Measurements from ENCODE around the gene MINPP1.

The MINPP1 gene

DNA sequence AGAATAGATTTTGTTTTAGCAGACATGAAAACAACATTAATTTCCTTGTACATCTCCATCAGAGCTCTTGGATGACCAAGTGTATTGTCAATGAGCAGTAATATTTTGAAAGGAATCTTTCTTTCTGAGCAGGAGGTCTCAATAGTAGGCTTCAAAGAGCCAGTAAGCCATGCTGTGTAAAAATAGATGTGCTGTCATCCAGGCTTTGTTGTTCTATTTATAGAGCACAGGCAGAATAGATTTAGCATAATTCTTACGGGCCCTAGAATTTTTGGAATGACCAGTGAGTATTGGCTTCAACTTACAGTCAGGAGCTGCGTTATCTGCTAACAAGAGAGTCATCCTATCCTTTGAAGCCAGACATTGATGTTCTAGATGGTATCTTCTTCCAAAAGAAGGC is 19.0 kb downstream of the MINPP1 start:
- DNase-seq (ENCODE audit: low read depth), result no peak

DNA sequence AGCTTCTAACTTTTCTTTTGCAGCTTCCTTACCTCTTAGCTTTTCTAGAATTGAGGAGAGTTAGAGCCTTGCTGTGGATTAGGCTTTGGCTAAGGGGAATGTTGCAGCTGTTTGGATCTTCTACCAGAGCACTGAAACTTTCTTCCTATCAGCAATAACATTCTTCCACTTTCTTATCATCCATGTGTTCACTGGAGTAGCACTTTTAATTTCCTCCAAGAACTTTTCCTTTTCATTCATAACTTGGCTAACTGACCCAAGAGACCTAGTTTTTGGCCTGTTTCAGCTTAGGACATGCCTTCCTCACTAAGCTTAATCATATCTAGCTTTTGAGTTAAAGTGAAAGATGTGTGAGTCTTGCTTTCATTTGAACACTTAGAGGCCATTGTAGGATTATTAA is 19.6 kb downstream of the MINPP1 start:
- no peak for DNase-seq (ENCODE audit: low read depth)

DNA sequence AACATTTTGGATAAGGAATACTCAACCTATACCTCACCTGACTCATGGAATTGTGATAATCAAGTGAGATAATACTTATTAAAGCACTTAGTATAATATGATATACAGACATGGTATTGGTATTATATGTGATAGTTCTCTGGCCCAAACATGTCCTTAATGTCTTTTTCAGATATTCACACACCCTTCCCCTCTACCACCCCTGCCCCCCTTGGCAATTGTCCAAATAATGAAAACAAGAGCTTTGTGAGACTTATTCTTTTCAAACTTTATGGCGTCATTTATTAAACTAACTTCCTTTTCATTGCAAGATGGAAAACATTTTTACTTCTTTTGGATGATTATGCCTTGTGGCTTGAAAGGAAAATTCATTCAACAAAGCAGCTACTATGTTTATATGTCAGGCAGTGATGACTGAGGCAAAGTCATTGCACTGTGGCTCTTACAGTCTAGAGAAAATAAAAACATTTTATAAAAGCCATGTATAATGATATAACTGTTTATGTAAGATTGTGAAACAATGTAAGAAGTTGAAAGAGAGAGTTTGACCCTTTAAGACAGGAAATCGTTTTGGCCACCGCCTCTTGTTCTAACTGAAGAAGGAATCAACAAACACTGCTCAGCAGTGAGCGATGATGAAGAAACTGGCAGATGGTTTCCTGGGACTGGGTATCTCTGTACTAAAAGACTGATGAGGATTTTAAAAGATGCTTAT is 27.4 kb downstream of the MINPP1 start:
- no peak for DNase-seq (ENCODE audit: low read depth)

DNA sequence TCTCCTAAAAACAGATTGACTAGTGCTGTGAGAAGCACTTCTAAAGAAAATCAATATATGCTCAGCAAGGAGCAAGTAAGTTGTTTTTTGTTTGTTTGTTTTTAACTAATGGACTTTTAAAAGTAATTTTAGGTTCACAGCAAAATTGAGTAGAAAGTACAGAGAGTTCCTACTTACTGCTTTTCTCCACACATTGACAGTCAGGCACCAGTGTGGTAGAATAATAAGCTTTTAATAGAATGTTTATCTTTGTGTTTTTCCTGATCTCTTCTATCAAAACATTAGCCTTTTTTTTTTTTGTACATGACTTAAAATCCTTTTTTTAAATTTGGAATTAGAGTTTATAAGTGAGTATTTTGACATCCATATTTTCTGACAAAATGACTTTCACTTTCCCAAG is 28.0 kb downstream of the MINPP1 start:
- DNase-seq (ENCODE audit: low read depth), result no peak

DNA sequence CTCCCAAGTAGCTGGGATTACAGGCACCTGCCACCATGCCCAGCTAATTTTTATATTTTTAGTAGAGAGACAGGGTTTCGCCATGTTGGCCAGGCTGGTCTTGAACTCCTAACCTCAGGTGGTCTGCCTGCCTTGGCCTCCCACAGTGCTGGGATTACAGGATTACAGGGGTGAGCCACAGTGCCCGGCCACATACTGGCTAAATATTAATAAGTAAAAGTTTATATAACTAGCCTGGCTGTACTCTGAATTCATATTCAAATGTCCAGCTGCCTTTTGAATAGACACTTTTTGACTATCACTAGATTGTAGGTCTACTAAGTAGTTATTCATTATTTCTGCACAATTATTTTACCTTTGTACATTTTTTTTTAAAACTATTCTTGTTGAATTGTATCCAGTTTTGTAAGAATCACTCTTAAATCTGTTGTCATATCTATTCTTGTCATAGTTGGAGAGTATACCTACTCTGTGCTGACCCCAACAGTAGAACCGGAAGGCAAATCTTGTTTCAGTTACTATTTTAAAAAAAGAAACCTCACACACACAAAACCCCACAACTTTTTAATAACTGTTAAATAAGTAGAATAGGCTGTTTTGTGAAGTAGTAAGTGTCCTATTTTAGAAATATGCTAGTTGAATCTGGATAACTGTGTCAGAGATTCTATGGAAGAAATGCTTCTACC is 29.6 kb downstream of the MINPP1 start:
- no peak for DNase-seq (ENCODE audit: low read depth)

DNA sequence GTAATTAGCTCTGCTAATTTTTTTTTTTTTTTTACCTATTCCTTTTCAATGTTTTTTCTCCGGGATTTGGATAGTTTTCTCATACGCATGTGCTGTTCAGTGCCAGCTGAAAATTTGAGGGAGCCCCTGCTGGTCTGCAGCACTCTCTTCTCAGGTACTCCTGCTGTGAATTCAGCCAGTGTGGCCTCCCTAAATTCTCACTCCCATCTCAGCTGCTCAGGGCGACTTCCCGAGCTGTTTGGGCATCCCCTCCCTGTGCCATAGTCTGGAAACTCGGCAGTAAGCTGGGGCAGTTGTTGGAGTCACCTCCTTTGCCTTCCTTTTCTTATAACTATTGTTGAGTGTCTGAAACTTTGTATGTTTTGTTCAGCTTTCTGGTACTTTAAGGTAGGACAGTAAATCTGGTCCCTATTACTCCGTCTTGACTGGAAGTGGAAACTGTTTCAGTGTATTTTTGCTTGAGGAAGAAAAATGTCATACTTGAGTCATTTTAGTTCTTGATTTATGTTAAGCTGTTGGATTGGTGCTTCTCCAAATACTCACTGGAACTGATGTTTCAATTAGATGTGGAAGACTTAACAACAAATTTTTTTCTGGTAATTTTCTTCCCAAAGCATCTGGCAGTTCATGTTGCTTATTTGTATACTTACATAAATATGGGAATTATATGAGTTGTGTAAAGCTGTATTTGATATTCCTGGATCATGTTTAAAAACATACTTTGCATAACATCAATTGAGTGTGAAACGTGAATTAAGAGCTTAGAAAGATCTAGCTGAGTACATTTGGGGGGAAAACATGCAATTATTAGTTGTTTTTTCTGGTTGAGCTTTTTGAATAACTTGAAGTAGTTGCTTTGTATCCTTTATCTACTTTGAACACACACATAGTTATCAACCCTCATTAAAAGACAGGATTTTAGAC is 33.7 kb downstream of the MINPP1 start:
- DNase-seq (ENCODE audit: low read depth), result no peak

DNA sequence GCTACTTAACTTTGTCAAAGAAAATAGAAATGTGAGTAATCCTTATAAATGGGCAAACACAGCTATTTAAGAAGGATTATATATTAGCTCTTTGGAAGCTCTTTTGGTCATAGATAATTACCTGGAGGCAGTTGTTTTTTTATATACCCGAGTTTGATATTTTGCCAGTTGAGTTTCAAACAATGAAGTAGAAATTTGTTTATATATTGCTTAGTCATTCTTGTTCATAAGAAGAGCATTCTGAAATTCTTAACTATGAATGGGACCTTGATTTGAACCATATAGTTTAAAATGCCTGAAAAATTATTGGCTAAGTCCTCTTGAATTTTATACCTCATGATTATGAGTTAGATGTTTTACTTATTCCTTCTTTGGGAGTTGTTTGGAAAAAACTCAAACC is 36.4 kb downstream of the MINPP1 start:
- DNase-seq (ENCODE audit: low read depth), result no peak

DNA sequence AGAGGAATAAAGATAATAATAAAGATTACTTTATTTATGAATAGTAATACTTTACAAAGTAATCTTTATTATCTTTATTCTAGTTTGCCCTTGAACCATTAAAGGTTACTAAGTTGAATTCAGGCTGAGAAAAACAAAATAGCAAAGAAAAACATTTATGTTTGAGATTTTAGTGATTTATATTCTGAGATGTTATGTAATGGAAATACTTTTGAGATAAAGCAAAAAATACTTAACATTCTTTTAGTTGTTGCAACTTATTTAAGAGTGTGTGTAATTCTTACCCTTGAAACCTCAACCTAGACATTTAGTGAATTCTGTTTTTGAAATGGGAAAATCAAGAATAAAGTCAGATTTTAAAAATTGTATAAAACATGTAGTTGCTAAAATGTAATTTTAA is 40.0 kb downstream of the MINPP1 start:
- no peak for DNase-seq (ENCODE audit: low read depth)

DNA sequence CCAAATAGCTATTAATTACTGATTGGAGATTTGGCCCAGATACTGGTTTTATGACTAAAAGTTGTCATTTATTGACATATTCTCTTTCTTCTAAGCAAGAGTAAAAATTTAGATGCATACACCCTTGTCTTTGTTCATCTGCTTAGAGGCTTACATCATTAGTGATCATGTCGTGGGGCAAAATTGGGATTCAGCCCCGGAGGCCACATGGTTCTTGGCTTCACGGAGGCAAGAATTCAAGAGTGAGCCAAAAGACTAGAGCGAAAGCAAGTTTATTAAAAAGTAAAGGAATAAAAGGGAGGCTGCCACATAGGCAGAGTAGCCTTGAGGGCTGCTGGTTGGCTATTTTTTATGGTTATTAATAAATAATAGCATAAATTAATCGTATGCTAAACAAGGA is 41.1 kb downstream of the MINPP1 start:
- no peak for DNase-seq (ENCODE audit: low read depth)

DNA sequence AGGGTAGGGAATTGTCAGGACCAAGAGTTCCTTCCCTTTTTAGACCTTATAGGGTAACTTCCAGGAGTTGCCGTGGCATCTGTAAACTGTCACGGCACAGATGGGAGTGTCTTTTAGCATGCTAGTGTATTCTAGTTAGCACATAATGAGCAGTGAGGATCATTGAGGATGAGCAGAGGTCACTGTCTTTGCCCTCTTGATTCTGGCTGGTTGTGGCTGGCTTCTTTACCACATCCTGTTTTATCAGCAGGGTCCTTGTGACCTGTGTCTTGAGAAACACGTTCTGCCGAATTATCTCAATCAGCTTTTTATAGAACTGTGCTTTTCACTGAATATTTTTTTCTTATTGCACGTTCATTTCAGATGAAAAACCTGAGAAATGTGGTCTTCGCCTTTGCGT is 41.5 kb downstream of the MINPP1 start:
- DNase-seq (ENCODE audit: low read depth), result no peak

DNA sequence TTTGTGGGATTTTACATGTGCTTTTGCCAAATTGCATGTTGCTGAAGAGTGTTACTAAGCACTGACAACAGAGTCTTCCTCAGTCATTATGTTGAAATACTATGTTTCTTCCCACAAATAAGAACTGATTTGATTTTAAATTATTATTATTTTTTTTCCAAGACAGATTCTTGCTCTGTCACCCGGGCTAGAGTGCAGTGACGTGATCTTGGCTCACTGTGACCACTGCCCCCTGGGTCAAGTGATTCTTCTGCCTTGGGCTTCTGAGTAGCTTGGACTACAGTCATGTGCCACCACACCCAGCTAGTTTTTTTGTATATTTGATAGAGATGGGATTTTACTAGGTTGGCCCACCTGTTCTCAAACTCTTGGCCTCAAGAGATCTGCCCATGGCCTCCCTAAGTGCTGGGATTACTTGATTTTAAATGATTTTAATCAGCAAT is 42.3 kb downstream of the MINPP1 start:
- DNase-seq (ENCODE audit: low read depth), result no peak

DNA sequence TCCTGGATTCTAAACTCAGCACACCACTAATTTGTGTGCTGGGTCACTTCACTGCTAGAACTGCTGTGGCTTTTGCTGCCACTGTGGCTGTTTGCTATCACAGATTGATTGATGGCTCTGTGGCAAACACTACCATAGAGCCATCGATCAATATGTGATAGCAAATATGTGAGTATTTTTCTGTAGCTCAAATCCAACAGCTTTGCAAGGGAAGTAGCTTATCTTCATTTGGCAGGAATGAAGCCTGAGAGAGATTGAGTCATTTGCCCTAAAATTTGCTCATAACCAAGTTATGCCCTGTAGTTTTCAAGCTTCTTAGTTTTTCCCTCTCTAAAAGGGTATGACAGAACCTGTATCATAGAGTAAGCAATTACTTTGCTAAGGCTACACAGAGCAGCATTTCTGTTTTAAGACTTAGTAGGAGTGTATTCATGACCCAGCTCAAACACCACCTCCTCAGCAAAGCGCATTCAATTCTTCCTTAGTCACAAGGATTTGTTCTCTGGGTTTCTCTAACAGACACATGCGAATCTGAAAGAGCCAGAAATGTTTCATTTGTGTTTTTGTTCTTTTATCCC is 43.1 kb downstream of the MINPP1 start:
- DNase-seq (ENCODE audit: low read depth), result peak; percentile 69

DNA sequence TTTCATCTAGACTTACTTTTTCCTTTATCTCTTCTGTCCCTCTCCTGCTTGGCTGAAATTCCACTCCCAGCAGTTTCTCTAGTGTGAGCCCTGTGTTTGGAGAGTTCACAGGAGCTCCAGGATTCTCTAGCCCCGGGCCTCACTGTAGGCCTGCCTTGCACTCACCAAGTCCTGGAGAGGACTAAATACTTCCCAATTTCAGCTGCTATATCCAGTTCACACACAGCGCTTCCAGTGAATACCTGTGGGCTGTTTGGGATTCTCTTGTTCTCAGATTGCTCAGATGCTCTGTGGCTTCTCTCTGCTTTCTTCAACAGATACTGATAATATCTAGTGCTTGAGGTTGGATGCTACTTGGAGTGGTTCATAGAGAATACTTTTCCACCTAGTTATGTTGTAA is 46.0 kb downstream of the MINPP1 start:
- DNase-seq (ENCODE audit: low read depth), result no peak

DNA sequence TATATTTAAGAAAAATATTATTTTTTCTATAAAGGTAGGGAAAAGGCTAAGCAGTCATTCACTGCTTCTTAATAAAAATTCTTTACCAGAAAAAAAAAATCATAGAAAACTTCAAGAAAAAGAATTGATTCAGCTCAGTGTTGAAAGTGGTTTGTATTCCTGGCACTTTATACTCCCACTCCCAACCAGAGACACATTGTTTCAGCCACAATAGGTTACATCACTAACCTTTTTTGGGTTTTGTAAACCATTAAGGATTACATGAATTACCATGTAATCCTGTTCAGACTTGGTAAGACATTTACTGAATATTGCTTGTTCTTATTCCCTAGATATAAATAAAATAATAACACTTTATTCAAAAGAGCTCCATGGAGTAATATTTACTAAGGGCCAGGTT is 46.6 kb downstream of the MINPP1 start:
- no peak for DNase-seq (ENCODE audit: low read depth)

DNA sequence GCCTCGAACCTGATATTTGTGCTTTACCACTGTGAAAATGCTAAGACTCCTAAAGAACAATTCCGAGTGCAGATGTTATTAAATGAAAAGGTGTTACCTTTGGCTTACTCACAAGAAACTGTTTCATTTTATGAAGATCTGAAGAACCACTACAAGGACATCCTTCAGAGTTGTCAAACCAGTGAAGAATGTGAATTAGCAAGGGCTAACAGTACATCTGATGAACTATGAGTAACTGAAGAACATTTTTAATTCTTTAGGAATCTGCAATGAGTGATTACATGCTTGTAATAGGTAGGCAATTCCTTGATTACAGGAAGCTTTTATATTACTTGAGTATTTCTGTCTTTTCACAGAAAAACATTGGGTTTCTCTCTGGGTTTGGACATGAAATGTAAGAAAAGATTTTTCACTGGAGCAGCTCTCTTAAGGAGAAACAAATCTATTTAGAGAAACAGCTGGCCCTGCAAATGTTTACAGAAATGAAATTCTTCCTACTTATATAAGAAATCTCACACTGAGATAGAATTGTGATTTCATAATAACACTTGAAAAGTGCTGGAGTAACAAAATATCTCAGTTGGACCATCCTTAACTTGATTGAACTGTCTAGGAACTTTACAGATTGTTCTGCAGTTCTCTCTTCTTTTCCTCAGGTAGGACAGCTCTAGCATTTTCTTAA is 47.7 kb downstream of the MINPP1 start:
- no peak for DNase-seq (ENCODE audit: low read depth)

DNA sequence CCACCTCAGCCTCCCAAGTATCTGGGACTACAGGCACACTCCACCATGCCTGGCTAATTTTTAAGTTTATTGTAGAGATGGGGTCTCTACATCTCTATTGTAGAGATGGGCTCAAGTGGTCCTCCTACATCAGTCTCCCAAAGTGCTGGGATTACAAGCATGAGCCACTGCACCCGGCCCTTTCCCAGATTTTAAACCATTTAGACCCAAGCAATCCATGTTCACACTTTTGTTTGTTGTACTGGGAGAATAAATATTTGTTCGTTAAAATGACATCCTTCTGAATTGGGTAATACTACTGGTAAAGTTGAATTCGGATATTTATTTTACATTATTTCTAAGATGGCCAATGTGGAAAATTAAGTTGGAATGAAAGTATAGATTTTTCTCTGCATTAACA is 52.7 kb downstream of the MINPP1 start:
- no peak for DNase-seq (ENCODE audit: low read depth)

DNA sequence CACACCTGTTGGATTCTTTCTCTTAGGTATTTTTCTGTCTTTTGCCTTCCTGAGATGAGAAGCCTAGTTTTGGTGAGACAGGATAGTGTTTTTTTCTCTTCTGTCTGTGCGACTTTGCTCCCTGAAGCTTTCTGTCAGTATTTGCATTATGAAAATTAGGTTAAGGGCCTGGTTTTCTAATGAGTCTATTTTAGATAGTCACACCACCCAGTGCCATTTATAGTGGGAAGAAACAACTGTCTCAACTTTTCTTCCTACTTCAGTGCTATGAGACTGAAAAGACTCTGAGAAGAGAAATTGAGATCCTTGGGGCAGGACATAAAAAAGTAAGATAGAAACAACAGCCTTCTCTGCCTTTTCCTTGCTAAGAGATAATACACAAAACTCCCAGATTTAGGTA is 53.6 kb downstream of the MINPP1 start:
- DNase-seq (ENCODE audit: low read depth), result no peak

DNA sequence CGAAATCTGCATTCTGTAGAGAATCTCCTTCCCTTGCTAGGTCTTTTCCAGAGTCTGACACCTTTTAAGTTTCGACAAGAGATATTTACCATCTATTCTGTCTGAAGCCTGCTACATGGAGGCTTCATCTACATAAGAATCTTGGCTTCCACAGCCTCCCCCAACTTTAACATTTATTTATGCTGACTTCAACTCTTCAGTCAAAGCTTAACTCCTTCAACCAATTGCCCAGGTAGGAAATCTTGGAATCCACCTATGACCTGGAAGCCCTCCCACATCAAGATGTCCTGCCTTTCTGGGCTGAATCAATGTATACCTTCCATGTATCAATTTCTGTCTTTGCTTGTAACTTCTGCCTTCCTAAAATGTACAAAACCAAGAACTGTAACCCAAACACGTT is 54.7 kb downstream of the MINPP1 start:
- no peak for DNase-seq (ENCODE audit: low read depth)

DNA sequence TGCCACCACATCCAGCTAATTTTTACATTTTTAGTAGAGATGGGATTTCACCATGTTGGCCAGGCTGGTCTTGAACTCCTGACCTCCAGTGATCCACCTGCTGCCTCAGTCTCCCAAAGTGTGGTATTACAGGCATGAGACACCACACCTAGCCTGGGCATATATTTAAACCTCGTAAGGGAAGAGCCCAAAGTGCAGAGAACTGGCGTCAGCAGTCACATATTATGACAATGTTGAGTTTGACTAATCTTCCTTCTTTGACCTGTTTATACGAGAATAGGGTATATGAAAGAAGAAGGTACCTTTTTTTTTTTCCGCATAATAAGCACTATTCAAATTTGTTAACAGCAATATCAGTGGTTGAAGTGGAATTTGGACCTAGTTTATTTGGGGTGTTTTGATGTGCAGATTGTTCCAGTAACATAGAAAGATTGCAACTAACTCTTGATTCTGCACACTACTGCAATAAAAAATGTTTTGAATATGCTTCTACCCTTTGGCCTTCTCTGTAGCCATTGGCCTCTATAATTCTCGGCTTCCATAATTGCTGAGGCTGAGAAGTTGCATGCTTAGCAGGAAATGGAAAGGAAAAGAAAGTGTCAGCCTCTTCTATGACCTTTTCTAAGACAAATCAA is 55.9 kb downstream of the MINPP1 start:
- DNase-seq (ENCODE audit: low read depth), result no peak

DNA sequence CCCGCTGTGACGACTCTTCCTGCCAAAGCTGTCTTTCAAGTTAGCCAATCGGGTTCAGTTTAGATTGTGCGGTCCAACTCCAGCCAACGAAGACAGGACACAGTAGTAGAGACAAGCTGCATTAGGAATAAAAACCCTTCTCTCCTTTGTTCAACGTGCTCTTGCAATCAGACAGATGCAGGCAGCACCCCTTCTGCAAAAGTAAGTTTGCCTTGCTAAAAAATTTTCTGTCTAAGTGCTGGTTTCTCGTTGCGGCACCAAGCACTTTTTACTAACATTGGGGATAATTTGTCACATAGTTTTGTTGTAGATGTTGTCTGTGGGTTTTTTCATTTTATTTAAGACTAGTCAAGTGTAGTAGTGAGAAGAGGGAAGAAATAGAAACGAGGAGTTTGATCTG is 58.1 kb downstream of the MINPP1 start:
- no peak for DNase-seq (ENCODE audit: low read depth)

DNA sequence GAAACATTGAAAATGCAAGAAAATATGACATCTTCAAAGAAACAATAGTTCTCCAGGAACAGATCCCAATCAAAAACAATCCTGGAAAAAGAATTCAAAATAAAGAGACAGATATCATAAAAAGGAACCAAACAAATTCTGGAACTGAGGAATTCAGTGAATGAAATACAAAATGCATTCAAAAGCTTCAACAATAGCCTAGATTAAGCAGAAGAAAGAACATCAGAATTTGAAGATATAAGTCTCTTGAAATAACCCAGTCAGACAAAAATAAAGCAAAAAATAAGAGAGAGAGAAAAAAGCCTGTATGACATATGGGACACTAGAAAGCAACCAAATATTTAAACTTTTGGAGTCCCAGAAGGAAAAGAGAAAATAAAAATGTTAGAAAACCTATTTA is 60.3 kb downstream of the MINPP1 start:
- DNase-seq (ENCODE audit: low read depth), result no peak
